Naive thymus-derived CD4-positive, alpha-beta T cell (primary cell): ENCODE measurements around the gene TMEM62. TPM values are rescaled to one million over a fixed set of nuclear protein-coding genes. Genes with fewer than 3 reads are reported as not detected.
A peak's percentile ranks its signal among the peaks of the same experiment; 100 is the strongest.
"Not testable (repeated sequence)": the region's sequence is repeated elsewhere in the genome, so short reads cannot be mapped to it uniquely, and the experiment has no call there.

ENCODE experiments used
- ATAC-seq: fragments of 150-1000 bp; cut with Tn5 transposase; 2 replicates; pipeline ENCODE4 v1.10.0; 2021; ENCODE audit warnings: mild to moderate bottlenecking, moderate library complexity
- CTCF ChIA-PET: fragments of 350-600 bp; sonication (Branson Sonifier 250); formaldehyde crosslinking; loops from one replicate; lab custom pipeline; 2021; ENCODE audit warnings: antibody characterized with exemption; lab: Charles Lee
- POLR2A ChIA-PET: fragments of 350-600 bp; sonication (Branson Sonifier 250); formaldehyde crosslinking; loops from one replicate; lab custom pipeline; 2021; ENCODE audit warnings: antibody characterized with exemption, inconsistent platforms; lab: Charles Lee
- DNase-seq, 9 donors: peaks; one replicate each; pipeline versions ENCODE4 v3.0.0 to v3.0.0-alpha.2; 2020 to 2022; ENCODE audit warnings: mixed read lengths in 1 of 9
- H3K27ac ChIP-seq: one replicate; pipeline ENCODE4 v1.7.0; 2013; ENCODE audit warnings: mild to moderate bottlenecking, low read depth, low read length, moderate library complexity
- H3K27me3 ChIP-seq, 2 donors: one replicate each; pipeline ENCODE4 v1.7.0; 2013; ENCODE audit warnings: low read length in 2 of 2, mild to moderate bottlenecking in 2 of 2, moderate library complexity in 2 of 2; ENCODE audit not compliant: control insufficient read depth in 2 of 2, insufficient read depth in 2 of 2
- H3K36me3 ChIP-seq, 3 experiments: 1 replicate in 2 of 3; 2 replicates in 1 of 3; pipeline ENCODE4 v1.7.0; 2013; ENCODE audit warnings: low read length in 3 of 3, mild to moderate bottlenecking in 3 of 3, moderate library complexity in 1 of 3; ENCODE audit not compliant: insufficient read depth in 3 of 3, control insufficient read depth in 2 of 3
- H3K4me1 ChIP-seq, 2 donors: one replicate each; pipeline ENCODE4 v1.7.0; 2013; ENCODE audit warnings: low read length in 2 of 2, mild to moderate bottlenecking in 2 of 2, moderate library complexity in 1 of 2; ENCODE audit not compliant: control insufficient read depth in 2 of 2, insufficient read depth in 2 of 2
- H3K4me3 ChIP-seq: 2 replicates; pipeline ENCODE4 v1.7.0; 2013; ENCODE audit warnings: mild to moderate bottlenecking, low read length
- H3K9me3 ChIP-seq, 3 experiments: 1 replicate in 2 of 3; 2 replicates in 1 of 3; pipeline ENCODE4 v1.7.0; 2013; ENCODE audit warnings: low read length in 3 of 3; ENCODE audit not compliant: control insufficient read depth in 2 of 3
- H3K27ac Mint-ChIP-seq, 9 donors: one replicate each; pipeline ENCODE4 v1.8.0; 2020 to 2022; ENCODE audit warnings: mixed read lengths in 9 of 9, mild to moderate bottlenecking in 8 of 9, moderate library complexity in 5 of 9, inconsistent platforms in 2 of 9
- H3K27me3 Mint-ChIP-seq, 5 donors: one replicate each; pipeline ENCODE4 v1.8.0; 2021 to 2022; ENCODE audit warnings: mixed read lengths in 5 of 5, mild to moderate bottlenecking in 1 of 5
- H3K36me3 Mint-ChIP-seq, 5 donors: one replicate each; pipeline ENCODE4 v1.8.0; 2020 to 2022; ENCODE audit warnings: mixed read lengths in 5 of 5, mild to moderate bottlenecking in 3 of 5, inconsistent platforms in 1 of 5
- H3K4me1 Mint-ChIP-seq, 7 donors: one replicate each; pipeline ENCODE4 v1.8.0; 2020 to 2022; ENCODE audit warnings: mixed read lengths in 7 of 7, mild to moderate bottlenecking in 3 of 7, inconsistent platforms in 1 of 7
- H3K4me3 Mint-ChIP-seq, 10 donors: one replicate each; pipeline ENCODE4 v1.8.0; 2020 to 2022; ENCODE audit warnings: mild to moderate bottlenecking in 10 of 10, mixed read lengths in 10 of 10, moderate library complexity in 6 of 10, inconsistent platforms in 2 of 10
- H3K9me3 Mint-ChIP-seq, 11 donors: one replicate each; pipeline ENCODE4 v1.8.0; 2020 to 2022; ENCODE audit warnings: mixed read lengths in 11 of 11, mild to moderate bottlenecking in 4 of 11, inconsistent platforms in 1 of 11, moderate library complexity in 1 of 11
- intact Hi-C, 2 donors: fragments of 100-400 bp; cut with micrococcal nuclease; formaldehyde crosslinking; loops; one replicate each; pipeline ENCODE4 v1.15.1; 2023
- polyA plus RNA-seq, 2 donors: library from polyadenylated mRNA; unstranded; fragments of 300-500 nt; fragmentation: Illumina TruSeq; gene quantifications; one replicate each; pipeline ENCODE4 v1.2.3, GENCODE V29; 2021
- total RNA-seq, 6 experiments: library from RNA in 5 of 6; stranded (reverse) in 5 of 6; gene quantifications; 1 replicate in 5 of 6; 2 replicates in 1 of 6; pipeline ENCODE4 v1.2.3 and lab custom pipeline; 2021 to 2026

The TMEM62 gene
- total and polyA plus RNA-seq, 7 experiments from 2014 or later = 3.6 to 21.5 (median 15.2) TPM

DNA sequence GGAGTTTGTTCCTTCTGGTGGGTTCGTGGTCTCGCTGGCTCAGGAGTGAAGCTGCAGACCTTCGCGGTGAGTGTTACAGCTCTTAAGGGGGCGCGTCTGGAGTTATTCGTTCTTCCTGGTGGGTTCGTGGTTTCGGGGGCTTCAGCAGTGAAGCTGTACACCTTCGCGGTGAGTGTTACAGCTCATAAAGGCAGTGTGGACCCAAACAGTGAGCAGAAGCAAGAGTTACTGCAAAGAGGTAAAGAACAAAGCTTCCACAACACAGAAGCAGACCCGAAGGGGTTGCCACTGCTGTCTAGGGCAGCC is 92.5 kb downstream of the TMEM62 start:
- Mint-ChIP-seq H3K27me3 (peaks cover 4 to 23% (median 11%) of the 10 kb centered on the region in 5 donors), H3K4me3 (peak overlapping the region in 4 of 10 donors; percentile 1 to 62 (median 28))
- not testable (repeated sequence) for DNase-seq, H3K36me3 ChIP-seq, H3K9me3 ChIP-seq, H3K9me3 Mint-ChIP-seq, H3K4me1 Mint-ChIP-seq, ATAC-seq, H3K4me3 ChIP-seq, H3K4me1 ChIP-seq, H3K36me3 Mint-ChIP-seq, H3K27ac Mint-ChIP-seq, H3K27me3 ChIP-seq, H3K27ac ChIP-seq
- intact Hi-C loops = loop anchor here (1.0 to 10.0 kb wide), 4 partner anchors 39 to 289 kb away; partner anchors contain the start of gene MAP1A (in 1 of the 2)
- CTCF ChIA-PET = interaction anchor here (0.6 to 3.5 kb wide), 8 partner anchors 9 to 1353 kb away, joined by 3 to 49 read pairs (median 4); no protein-coding TSS in a partner anchor
- POLR2A ChIA-PET = interaction anchor here (0.7 kb wide), 1 partner anchor 28 kb away, joined by 3 read pairs; no protein-coding TSS in a partner anchor

DNA sequence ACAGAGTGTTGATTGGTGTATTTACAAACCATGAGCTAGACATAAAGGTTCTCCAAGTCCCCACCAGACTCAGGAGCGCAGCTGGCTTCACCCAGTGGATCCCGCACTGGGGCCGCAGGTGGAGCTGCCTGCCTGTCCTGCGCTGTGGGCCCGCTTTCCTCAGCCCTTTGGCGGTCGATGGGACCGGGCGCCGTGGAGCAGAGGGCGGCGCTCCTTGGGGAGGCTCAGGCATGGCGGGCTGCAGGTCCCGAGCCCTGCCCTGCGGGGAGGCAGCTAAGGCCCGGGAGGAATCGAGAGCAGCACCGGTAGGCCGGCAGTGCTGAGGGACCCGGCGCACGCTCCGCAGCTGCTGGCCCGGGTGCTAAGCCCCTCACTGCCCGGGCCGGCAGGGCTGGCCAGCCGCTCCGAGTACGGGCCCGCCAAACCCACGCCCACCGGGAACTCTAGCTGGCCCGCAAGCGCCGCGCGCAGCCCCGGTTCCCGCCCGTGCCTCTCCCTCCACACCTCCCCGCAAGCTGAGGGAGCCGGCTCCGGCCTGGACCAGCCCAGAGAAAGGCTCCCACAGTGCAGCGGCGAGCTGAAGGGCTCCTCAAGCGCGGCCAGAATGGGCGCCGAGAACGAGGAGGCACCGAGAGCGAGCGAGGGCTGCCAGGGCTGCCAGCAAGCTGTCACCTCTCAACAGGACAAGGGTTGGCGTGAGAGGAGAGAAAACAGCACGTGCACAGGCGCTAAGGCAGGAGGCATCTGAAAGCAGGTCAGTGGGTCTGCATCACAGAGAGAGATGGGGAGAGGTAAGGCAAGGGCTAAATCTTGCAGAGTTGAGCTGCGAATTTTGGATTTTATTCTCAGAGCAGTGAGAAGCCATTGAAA is 93.3 kb downstream of the TMEM62 start:
- Mint-ChIP-seq H3K9me3 (peaks cover 0 to 1% (median 0%) of the 10 kb centered on the region in 11 donors), H3K27me3 (peaks cover 4 to 16% (median 7%) of the 10 kb centered on the region in 5 donors), H3K4me3 (no peak overlapping the region), H3K4me1 (peaks cover 1 to 9% (median 7%) of the 10 kb centered on the region in 7 donors), H3K27ac (no peak overlapping the region), H3K36me3 (no peaks in the 10 kb centered on the region)
- no peaks in the 10 kb centered on the region for H3K27me3 ChIP-seq
- no peaks in the 10 kb centered on the region for H3K4me1 ChIP-seq
- ChIA-PET POLR2A (no interaction called here), CTCF (interaction anchor here (1.1 to 3.5 kb wide), 5 partner anchors 11 to 59 kb away, joined by 3 to 49 read pairs (median 4); no protein-coding TSS in a partner anchor)
- H3K36me3 ChIP-seq = no peaks in the 10 kb centered on the region
- H3K4me3 ChIP-seq = no peak overlapping the region
- intact Hi-C loops = loop anchor here in 1 of 2 donors (10.0 kb wide), 1 partner anchor 288 kb away; the partner anchor contains the start of gene MAP1A
- no peak overlapping the region for H3K27ac ChIP-seq
- H3K9me3 ChIP-seq = no peaks in the 10 kb centered on the region
- ATAC-seq = no peak
- DNase-seq = no peak

DNA sequence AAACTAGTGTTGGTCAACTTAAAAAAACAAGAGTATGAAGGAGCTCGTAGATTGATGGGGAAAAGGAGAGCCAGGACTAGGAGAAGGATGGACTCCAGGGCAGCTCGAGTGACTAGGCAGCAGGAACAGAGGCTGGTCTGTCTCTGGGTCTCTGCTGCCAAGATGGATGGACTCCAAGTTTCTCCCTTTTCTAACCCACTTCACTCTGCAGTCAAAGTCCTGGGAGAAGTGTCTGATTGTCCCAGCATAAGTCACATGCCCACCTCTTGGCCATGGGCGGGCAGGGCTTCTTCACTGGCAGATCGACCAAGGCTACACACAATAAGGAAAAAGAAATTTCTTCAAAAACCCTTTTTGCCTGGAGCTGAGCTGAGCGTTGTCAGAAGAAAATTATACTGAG is 96.6 kb downstream of the TMEM62 start:
- Histone ChIP-seq H3K9me3 (no peaks in the 10 kb centered on the region), H3K4me1 (no peaks in the 10 kb centered on the region), H3K27me3 (no peaks in the 10 kb centered on the region), H3K36me3 (no peaks in the 10 kb centered on the region), H3K4me3 (no peak overlapping the region), H3K27ac (no peak overlapping the region)
- no peak overlapping the region for H3K27ac Mint-ChIP-seq
- no peak for ATAC-seq
- peaks cover 0 to 1% (median 0%) of the 10 kb centered on the region in 11 donors for H3K9me3 Mint-ChIP-seq
- peaks cover 7 to 17% (median 11%) of the 10 kb centered on the region in 5 donors for H3K27me3 Mint-ChIP-seq
- peaks cover 1 to 11% (median 8%) of the 10 kb centered on the region in 7 donors for H3K4me1 Mint-ChIP-seq
- POLR2A ChIA-PET = no interaction called here
- no peaks in the 10 kb centered on the region for H3K36me3 Mint-ChIP-seq
- DNase-seq = no peak
- intact Hi-C loops = loop anchor here in 1 of 2 donors (10.0 kb wide), 1 partner anchor 285 kb away; the partner anchor contains the start of gene MAP1A
- CTCF ChIA-PET = interaction anchor here (1.1 to 3.6 kb wide), 2 partner anchors 13 to 55 kb away, joined by 3 to 17 read pairs; no protein-coding TSS in a partner anchor
- H3K4me3 Mint-ChIP-seq = no peak overlapping the region

DNA sequence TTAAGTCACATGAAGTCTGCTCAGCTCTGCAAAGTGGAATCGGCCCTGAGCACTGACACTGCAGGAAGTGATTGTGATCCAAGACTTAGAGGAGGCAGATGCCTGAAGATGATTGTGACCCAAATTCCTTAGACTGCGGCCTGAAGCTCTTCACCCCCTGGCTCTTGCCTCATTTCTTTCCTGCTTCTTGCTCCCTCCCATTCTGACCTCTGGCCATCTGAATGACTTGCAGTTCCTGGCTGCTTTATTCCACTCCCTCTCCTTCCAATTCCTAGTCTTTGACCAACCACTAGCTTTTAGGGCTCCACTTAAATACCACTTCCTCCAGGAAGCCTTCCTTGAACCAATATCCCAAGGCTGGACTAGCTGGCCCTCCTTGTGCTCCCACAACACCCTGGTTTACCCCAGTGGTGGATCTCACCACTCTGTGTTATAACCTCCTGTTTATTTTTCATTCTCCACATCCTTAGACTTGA is 97.3 kb downstream of the TMEM62 start:
- ATAC-seq (no peak), DNase-seq (no peak)
- POLR2A ChIA-PET = no interaction called here
- Histone ChIP-seq H3K4me1 (no peaks in the 10 kb centered on the region), H3K27ac (no peak overlapping the region), H3K9me3 (no peaks in the 10 kb centered on the region), H3K27me3 (no peaks in the 10 kb centered on the region), H3K36me3 (no peaks in the 10 kb centered on the region), H3K4me3 (no peak overlapping the region)
- Mint-ChIP-seq H3K9me3 (peaks cover 0 to 1% (median 0%) of the 10 kb centered on the region in 11 donors), H3K4me3 (no peak overlapping the region), H3K4me1 (peaks cover 0 to 9% (median 4%) of the 10 kb centered on the region in 7 donors), H3K36me3 (no peaks in the 10 kb centered on the region), H3K27me3 (peaks cover 5 to 16% (median 9%) of the 10 kb centered on the region in 5 donors), H3K27ac (no peak overlapping the region)
- CTCF ChIA-PET = interaction anchor here (1.5 to 3.6 kb wide), 2 partner anchors 13 to 55 kb away, joined by 4 to 17 read pairs; no protein-coding TSS in a partner anchor
- intact Hi-C loops = no loop called here

DNA sequence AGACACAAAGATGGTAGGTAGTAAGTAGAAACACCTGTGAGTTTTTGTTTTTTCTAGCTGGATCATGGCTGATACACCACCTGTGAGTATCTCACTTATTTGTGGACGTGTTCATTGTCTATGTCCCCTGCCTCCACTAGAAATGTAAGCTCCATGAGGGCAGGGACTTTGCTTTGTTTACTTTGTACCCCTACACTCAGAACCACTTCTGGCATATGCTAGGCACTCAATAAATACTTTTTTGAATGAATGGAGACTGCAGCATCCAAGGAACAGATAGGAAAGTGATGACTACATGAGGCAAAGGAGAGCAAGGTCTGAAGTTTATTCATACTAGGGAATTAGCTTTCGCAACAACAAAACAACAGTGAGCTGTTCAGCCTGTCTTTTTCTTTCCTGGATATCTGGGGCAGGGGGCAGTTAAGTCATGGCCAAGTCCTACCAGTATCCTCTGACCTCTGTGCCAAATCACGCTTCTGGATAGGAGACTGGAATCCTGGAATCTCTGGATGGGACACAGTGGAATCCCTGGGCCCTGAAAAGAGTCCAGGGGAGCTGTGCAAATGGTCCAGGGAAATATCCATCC is 99.0 kb downstream of the TMEM62 start:
- Mint-ChIP-seq H3K4me3 (no peak overlapping the region), H3K36me3 (no peaks in the 10 kb centered on the region), H3K27me3 (peaks cover 0 to 12% (median 7%) of the 10 kb centered on the region in 5 donors), H3K9me3 (no peaks in the 10 kb centered on the region), H3K4me1 (peaks cover 0 to 5% (median 0%) of the 10 kb centered on the region in 7 donors), H3K27ac (no peak overlapping the region)
- Histone ChIP-seq H3K9me3 (no peaks in the 10 kb centered on the region), H3K36me3 (no peaks in the 10 kb centered on the region), H3K27me3 (no peaks in the 10 kb centered on the region), H3K27ac (no peak overlapping the region), H3K4me1 (no peaks in the 10 kb centered on the region), H3K4me3 (no peak overlapping the region)
- DNase-seq (no peak), ATAC-seq (no peak)
- CTCF ChIA-PET = interaction anchor here (1.5 kb wide), 1 partner anchor 11 kb away, joined by 4 read pairs; no protein-coding TSS in a partner anchor
- intact Hi-C loops = no loop called here
- POLR2A ChIA-PET = no interaction called here
